Measurements from ENCODE around the gene PLD1.

DNA sequence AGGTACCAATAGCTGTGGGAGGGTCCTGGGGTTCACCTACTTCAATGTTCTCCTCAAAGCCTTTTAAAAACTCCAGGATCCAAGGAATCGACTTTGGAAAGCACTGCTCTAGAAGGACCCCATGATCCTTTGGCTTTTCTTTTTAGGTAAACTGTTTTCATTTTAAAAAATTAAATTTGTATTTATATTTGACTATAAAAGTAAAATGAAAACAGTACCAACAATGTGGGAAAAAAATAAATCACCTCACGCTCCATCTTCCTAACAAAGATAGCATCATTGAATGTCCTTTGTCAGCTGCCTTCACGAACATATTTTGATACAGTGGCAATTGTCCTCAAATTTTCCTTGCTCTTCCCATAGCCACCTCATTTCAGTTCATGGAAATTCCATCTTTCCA, 127.5 kb downstream of the PLD1 start:
- TF ChIP-seq, protein P1, sequence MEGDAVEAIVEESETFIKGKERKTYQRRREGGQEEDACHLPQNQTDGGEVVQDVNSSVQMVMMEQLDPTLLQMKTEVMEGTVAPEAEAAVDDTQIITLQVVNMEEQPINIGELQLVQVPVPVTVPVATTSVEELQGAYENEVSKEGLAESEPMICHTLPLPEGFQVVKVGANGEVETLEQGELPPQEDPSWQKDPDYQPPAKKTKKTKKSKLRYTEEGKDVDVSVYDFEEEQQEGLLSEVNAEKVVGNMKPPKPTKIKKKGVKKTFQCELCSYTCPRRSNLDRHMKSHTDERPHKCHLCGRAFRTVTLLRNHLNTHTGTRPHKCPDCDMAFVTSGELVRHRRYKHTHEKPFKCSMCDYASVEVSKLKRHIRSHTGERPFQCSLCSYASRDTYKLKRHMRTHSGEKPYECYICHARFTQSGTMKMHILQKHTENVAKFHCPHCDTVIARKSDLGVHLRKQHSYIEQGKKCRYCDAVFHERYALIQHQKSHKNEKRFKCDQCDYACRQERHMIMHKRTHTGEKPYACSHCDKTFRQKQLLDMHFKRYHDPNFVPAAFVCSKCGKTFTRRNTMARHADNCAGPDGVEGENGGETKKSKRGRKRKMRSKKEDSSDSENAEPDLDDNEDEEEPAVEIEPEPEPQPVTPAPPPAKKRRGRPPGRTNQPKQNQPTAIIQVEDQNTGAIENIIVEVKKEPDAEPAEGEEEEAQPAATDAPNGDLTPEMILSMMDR (IDR thresholded peaks at IDR 0.05): no peak
- no peak for TF ChIP-seq POLR2A (IDR thresholded peaks at IDR 0.05)
- no peak for TF ChIP-seq EP300 (IDR thresholded peaks at IDR 0.05)
- TF ChIP-seq POLR2AphosphoS5 (IDR thresholded peaks at IDR 0.05): no peak
